DMS 273 treated with DMSO at 0.1 percent for 48 hours (cell line): ENCODE measurements around the gene MAP2K7.
"Not testable (repeated sequence)": the region's sequence is repeated elsewhere in the genome, so short reads cannot be mapped to it uniquely, and the experiment has no call there.

Experiments
- DNase-seq: peaks from one replicate; lab custom pipeline; 2025; lab: John Stamatoyannopoulos, UW

MAP2K7 gene

GRCh38 chr19:7883796-7884570 lies 19.7 kb upstream of the MAP2K7 start:
- DNase-seq = no peak

DNA sequence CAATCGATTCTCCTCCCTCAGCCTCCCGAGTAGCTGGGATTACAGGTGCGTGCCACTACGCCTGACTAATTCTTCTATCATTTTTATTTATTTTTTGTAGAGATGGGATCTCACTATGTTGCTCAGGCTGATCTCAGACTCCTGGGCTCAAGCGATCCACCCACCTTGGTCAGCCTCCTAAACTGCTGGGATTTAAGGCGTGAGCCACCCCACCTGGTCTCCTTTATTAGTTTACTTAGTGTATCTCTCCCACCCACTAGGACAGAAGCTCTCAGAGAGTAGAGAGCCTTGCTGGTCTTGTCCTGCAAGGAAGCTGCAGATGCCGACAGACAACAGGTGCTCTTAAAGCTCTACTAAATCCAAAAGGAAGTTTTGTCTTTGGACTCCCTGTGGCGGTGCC lies 17.9 kb upstream of the MAP2K7 start:
- no peak for DNase-seq

DNA sequence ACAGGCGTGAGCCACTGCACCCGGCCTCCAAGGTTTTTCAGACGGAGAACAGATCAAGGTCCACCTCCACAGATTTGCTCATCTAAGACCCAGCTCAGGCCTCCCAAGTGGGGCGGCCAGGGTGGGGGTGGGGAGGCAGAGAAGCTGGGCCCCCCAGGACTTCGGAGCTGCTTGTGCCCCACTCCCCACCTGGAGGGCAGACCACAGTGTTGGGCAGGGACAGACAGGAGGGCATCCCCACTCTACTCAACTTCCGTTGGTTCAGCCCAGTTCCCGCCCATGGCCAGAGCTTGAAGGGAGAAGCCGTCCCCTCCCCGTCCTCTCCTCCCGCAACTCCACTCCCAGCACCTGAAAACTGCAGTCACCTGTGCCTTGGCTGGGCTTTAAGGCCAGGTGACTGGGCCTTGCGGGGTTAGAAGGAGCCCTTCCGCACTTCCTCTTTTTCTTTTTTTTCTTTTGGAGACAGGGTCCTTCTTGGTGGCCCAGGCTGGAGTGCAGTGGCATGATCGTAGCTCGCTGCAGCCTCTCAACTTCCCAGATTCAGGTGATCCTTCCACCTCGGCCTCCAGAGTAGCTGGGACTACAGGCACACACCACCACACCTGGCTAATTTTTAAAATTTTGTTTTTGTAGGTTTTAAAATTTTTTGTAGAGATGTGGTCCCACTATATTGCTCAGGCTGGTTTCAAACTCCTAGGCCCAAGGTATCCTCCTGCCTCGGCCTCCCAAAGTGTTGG lies 16.1 kb upstream of the MAP2K7 start:
- no peak for DNase-seq

GRCh38 chr19:7888145-7888825 lies 15.4 kb upstream of the MAP2K7 start, which contains the start of gene LRRC8E:
Gene LRRC8E, plus strand, starts transcription at chr19:7888510. Its CDS starts 7,094 bp downstream, at chr19:7895604.
- DNase-seq = no peak

GRCh38 chr19:7888826-7889217 lies 14.9 kb upstream of the MAP2K7 start:
- no peak for DNase-seq

GRCh38 chr19:7893362-7894101 lies 10.1 kb upstream of the MAP2K7 start:
- DNase-seq = not testable (repeated sequence)

- DNase-seq = no peak
These were observed 8.9 kb upstream of the MAP2K7 start for GRCh38 chr19:7894612-7895309.

GRCh38 chr19:7895565-7895964 lies 8.1 kb upstream of the MAP2K7 start:
- DNase-seq = no peak

GRCh38 chr19:7897292-7897691 lies 6.4 kb upstream of the MAP2K7 start:
- no peak for DNase-seq

GRCh38 chr19:7898967-7899366 lies 4.7 kb upstream of the MAP2K7 start:
- DNase-seq = no peak

DNA sequence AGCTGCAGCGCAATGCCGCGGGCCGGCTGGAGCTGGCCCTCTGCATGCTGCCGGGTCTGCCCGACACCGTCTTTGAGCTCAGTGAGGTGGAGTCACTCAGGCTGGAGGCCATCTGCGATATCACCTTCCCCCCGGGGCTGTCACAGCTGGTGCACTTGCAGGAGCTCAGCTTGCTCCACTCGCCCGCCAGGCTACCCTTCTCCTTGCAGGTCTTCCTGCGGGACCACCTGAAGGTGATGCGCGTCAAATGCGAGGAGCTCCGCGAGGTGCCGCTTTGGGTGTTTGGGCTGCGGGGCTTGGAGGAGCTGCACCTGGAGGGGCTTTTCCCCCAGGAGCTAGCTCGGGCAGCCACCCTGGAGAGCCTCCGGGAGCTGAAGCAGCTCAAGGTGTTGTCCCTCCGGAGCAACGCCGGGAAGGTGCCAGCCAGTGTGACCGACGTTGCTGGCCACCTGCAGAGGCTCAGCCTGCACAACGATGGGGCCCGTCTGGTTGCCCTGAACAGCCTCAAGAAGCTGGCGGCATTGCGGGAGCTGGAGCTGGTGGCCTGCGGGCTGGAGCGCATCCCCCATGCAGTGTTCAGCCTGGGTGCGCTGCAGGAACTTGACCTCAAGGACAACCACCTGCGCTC lies 3.8 kb upstream of the MAP2K7 start:
- DNase-seq = no peak

- no peak for DNase-seq
These were observed 3.2 kb upstream of the MAP2K7 start for GRCh38 chr19:7900401-7900870.

- no peak for DNase-seq
These were observed 2.7 kb upstream of the MAP2K7 start for GRCh38 chr19:7900931-7901330.

GRCh38 chr19:7901337-7901736 lies 2.3 kb upstream of the MAP2K7 start:
- DNase-seq = no peak

- no peak for DNase-seq
These were observed 857 bp upstream of the MAP2K7 start for GRCh38 chr19:7902796-7903243.

- DNase-seq = no peak
These were observed 670 bp downstream of the MAP2K7 start for GRCh38 chr19:7904074-7905020.

- DNase-seq = no peak
These were observed 1.6 kb downstream of the MAP2K7 start for GRCh38 chr19:7905268-7905667.

- no peak for DNase-seq
These were observed 2.2 kb downstream of the MAP2K7 start for GRCh38 chr19:7905859-7906258.

- no peak for DNase-seq
These were observed 3.4 kb downstream of the MAP2K7 start for GRCh38 chr19:7907122-7907521.

DNA sequence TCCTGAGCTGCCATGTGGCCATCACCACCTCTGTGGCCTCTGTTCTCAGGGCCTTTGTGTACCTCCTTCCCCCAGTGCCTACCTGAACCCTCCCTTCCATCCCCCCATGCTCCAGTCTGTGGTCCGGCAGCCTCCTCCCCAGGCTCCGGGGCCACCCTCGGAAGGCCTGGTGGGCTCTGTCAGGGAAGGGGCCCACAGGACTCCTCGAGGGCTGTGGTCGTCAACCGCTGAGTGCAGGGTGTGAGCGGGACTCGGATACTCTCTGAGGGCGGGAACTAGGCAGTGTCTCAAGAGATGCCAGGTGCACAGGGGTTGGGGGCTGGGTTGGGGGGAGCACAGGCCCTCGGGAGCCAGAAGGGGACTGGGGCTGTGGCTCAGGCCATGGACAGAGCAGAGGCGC lies 3.9 kb downstream of the MAP2K7 start:
- no peak for DNase-seq
